Ovary (tissue), 9 donors: ENCODE results near the gene PCBP3. TPM values are rescaled to one million over a fixed set of nuclear protein-coding genes. Genes with fewer than 3 reads are reported as not detected.

Experiments used
- DNase-seq, 5 donors: peaks; one replicate each; pipeline ENCODE4 v3.0.0-alpha.2; 2019 to 2020
- H3K27ac ChIP-seq, 2 donors: fragments of 200-600 bp; one replicate each; pipeline versions ENCODE4 v1.5.1 to v1.8.0; 2019 to 2022
- H3K27me3 ChIP-seq: fragments of 200-600 bp; one replicate; pipeline ENCODE4 v1.8.0; 2022
- H3K36me3 ChIP-seq: fragments of 200-600 bp; sonication (generic); one replicate; pipeline ENCODE4 v1.5.1; 2019
- H3K4me1 ChIP-seq: one replicate; pipeline ENCODE4 v1.8.1; 2013; ENCODE audit warnings: mild to moderate bottlenecking, moderate library complexity; ENCODE audit not compliant: insufficient read depth
- H3K4me3 ChIP-seq: fragments of 200-600 bp; sonication (generic); one replicate; pipeline ENCODE4 v1.5.1; 2017
- H3K9me3 ChIP-seq, 2 donors: fragments of 200-600 bp in 1 of 2; sonication (generic) in 1 of 2; one replicate each; pipeline versions ENCODE4 v1.5.1 to v1.8.1; 2013 to 2019; ENCODE audit warnings: mild to moderate bottlenecking in 1 of 2, moderate library complexity in 1 of 2
- EP300 ChIP-seq: sonication (generic); formaldehyde crosslinking; IDR thresholded peaks from one replicate; pipeline ENCODE4 v1.6.1; 2017; ENCODE audit warnings: antibody characterized with exemption
- POLR2A ChIP-seq: fragments of 450-650 bp; IDR thresholded peaks from one replicate; pipeline ENCODE4 v1.6.1; 2017; ENCODE audit warnings: antibody characterized with exemption, mild to moderate bottlenecking, moderate library complexity
- whole genome bisulfite sequencing, 3 donors: extraction: QIAGEN DNeasy Blood & Tissue Kit in 1 of 3; methylation state at CpG; one replicate each; pipeline versions ENCODE4 v1.1.5 to v1.1.7; 2013 to 2017; 5-methylcytosine and 5-hydroxymethylcytosine counted together
- intact Hi-C, 4 donors: fragments of 100-400 bp; cut with DNase I; formaldehyde crosslinking; loops; one replicate each; pipeline versions ENCODE4 v1.11.0 to v1.15.1; 2022 to 2023
- polyA plus RNA-seq, 2 donors: library from polyadenylated mRNA; stranded (reverse); fragments of 200-250 nt in 1 of 2; fragments of 350-450 nt in 1 of 2; fragmentation: Illumina TruSeq in 1 of 2; extraction: RNeasy Lipid Tissue Mini Kit (QIAGEN cat#74804) in 1 of 2; gene quantifications; one replicate each; pipeline ENCODE4 v1.2.3, GENCODE V29; 2013 to 2014
- total RNA-seq, 7 donors: library from RNA; depleted of rRNA in 2 of 7; stranded (reverse); fragments of >200 nt in 2 of 7; fragmentation: NEBNext Ultra II Directional in 3 of 7; extraction: Animal tissue kit (Norgen Biotek cat#: 25700) in 3 of 7; gene quantifications; one replicate each; pipeline versions ENCODE4 v1.1.0 to v1.2.4, GENCODE V29; 2016 to 2023
- TF ChIP-seq, protein P1 (sequence below), 3 donors: fragments of 450-650 bp in 2 of 3; fragments of 200-600 bp in 1 of 3; IDR thresholded peaks; one replicate each; pipeline versions ENCODE4 v1.5.1 to v1.8.0; 2016 to 2022; ENCODE audit warnings: antibody characterized with exemption in 3 of 3, mild to moderate bottlenecking in 1 of 3
- donor health status: DM: no; HTN: no; CAD: no; lungs with moderate emphysema.
- donor health status: DM: no; HTN: no; CAD: no.
- donor health status: Bipolar disorder and iron deficiency.
- donor health status: DM: yes; HTN: yes; CAD: no.
- donor health status: DM: no; HTN: no; CAD: no.
- donor health status: DM: yes; HTN: yes; CAD: no.

PCBP3 gene
- total and polyA plus RNA-seq, 9 donors: 2.4 to 10.1 (median 5.4) TPM

DNA sequence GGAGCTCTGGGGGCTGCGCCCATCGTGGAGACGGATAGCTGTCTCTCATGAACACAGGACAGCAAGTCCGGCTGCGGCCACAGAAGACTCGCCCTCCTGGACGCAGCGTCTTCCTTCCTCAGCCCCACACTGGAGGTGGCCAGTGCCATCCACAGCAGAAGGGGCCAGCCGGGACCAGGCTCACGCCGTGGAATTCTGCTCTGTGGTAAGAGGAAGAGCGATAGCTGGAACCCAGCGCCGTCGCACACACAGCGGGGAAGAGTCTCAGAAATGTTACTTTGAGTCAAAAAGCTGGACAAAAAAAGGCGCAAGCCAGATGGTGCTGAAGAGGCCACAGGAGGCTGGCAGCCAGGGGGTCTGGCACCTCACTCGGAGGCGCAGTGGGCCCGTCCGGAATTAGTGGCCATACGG lies 224.2 kb downstream of the PCBP3 start:
- no peak for TF ChIP-seq EP300
- TF ChIP-seq POLR2A: no peak
- TF ChIP-seq, protein P1, sequence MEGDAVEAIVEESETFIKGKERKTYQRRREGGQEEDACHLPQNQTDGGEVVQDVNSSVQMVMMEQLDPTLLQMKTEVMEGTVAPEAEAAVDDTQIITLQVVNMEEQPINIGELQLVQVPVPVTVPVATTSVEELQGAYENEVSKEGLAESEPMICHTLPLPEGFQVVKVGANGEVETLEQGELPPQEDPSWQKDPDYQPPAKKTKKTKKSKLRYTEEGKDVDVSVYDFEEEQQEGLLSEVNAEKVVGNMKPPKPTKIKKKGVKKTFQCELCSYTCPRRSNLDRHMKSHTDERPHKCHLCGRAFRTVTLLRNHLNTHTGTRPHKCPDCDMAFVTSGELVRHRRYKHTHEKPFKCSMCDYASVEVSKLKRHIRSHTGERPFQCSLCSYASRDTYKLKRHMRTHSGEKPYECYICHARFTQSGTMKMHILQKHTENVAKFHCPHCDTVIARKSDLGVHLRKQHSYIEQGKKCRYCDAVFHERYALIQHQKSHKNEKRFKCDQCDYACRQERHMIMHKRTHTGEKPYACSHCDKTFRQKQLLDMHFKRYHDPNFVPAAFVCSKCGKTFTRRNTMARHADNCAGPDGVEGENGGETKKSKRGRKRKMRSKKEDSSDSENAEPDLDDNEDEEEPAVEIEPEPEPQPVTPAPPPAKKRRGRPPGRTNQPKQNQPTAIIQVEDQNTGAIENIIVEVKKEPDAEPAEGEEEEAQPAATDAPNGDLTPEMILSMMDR (IDR thresholded peaks at IDR 0.05): no peak
- peak in 1 of 5 donors; percentile 19 for DNase-seq
- intact Hi-C loops: no loop called here
- Histone ChIP-seq H3K4me3 (no peak overlapping the region), H3K9me3 (no peaks in the 10 kb centered on the region), H3K36me3 (no peaks in the 10 kb centered on the region), H3K27ac (no peak overlapping the region), H3K4me1 (no peaks in the 10 kb centered on the region), H3K27me3 (no peaks in the 10 kb centered on the region)
- 88 to 89% (median 89%) methylated on average over 22 of the region's 22 CpGs for WGBS, 3 donors

DNA sequence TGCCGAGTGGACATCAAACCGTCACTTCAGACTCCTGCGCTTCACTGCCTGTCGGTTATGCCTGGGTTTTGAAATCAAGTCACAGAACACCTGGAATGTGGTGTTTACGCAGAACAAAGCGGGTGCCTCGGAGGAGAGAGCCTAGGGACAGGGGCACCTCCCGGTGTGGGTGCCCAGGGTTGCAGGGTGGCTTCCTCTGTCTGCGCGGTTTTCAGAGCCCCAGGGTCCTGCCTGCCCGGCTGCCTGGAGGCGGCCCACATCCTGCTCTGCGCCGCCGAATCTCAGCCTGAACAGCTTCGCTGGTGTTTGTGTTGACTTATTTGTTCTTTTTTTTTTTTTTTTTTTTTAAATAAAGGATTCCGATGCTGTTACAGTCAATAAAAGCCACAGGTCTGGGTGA lies 224.6 kb downstream of the PCBP3 start:
- DNase-seq: peak in 1 of 5 donors; percentile 24
- TF ChIP-seq, protein P1 (IDR thresholded peaks at IDR 0.05): no peak
- TF ChIP-seq POLR2A (no peak), EP300 (no peak)
- Histone ChIP-seq H3K36me3 (no peaks in the 10 kb centered on the region), H3K4me3 (no peak overlapping the region), H3K4me1 (no peaks in the 10 kb centered on the region), H3K27me3 (no peaks in the 10 kb centered on the region), H3K27ac (no peak overlapping the region), H3K9me3 (no peaks in the 10 kb centered on the region)
- intact Hi-C loops: no loop called here
- WGBS, 3 donors: 88 to 93% (median 92%) methylated on average over 17 of the region's 17 CpGs

DNA sequence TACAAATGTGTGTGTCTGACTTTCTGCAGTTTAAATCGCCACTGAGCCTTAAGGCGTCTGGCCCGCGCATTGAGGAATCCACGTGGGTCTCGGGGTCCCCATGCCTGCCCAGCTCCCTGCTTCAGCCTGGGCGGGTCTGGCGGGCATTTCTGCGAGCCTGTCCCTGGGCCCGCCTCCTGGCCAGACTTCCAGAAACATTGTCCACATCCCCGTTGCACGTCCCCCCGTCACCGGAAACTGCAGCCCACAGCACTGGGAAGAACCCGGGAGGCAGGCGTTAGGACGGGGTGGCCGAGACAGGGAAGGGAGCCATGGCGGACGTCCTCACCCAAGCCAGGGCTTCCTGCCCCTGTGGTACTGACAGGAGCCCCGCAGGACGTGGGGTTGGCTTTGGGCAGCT lies 225.0 kb downstream of the PCBP3 start:
- intact Hi-C loops: no loop called here
- TF ChIP-seq EP300: no peak
- no peaks in the 10 kb centered on the region for H3K27me3 ChIP-seq
- 86 to 89% (median 88%) methylated on average over 22 of the region's 22 CpGs for WGBS, 3 donors
- DNase-seq: peak in 1 of 5 donors; percentile 19
- no peaks in the 10 kb centered on the region for H3K4me1 ChIP-seq
- H3K36me3 ChIP-seq: no peaks in the 10 kb centered on the region
- no peaks in the 10 kb centered on the region for H3K9me3 ChIP-seq
- no peak overlapping the region for H3K27ac ChIP-seq
- no peak overlapping the region for H3K4me3 ChIP-seq

DNA sequence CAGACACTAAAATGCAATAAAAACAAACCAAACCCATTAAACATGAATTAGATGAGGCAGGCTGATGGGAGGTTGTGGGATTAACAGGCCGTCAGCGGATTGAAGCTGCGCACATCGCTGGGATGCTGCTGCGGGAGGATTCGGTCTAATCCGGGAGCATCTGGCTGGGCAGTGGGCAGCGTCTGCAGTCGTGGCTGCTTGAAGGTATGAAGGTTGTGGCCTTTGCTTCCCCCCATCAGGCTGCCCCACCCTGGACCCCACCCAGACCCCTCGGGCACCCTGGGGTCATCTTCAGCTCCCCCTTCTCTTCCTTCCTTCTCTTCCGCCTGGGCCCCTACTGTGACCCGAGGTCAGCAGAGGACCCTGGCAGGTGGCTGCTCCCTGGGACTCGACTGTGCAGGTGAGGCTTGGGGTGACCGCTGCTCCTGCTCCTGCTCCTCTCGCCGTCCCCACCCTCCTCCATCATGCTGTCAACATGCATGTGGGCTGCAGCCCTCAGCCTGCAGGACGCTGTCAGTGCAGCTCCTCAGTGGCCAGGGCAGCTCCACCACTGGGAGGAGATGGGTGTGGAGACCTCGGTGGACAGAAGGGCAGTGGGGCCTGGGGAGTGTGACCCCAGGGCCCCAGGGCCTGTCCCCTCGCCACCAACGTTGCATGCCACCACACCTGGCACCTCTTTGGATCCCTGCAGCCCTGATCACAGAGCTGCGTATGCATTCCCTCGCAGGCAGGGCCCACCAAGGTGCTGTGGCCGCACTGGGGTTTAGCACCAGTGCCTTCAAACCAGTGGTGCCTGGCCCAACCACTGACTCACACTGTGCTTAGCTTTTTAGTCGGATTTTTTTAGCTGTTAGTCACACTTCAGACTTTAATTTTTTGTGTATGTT lies 225.8 kb downstream of the PCBP3 start:
- 76 to 86% (median 85%) methylated on average over 24 of the region's 24 CpGs for WGBS, 3 donors
- no peak for TF ChIP-seq POLR2A
- TF ChIP-seq, protein P1 (IDR thresholded peaks at IDR 0.05): no peak
- no peak for TF ChIP-seq EP300
- H3K27ac ChIP-seq: no peak overlapping the region
- intact Hi-C loops: no loop called here
- H3K36me3 ChIP-seq: no peaks in the 10 kb centered on the region
- H3K4me1 ChIP-seq: no peaks in the 10 kb centered on the region
- H3K27me3 ChIP-seq: no peaks in the 10 kb centered on the region
- no peaks in the 10 kb centered on the region for H3K9me3 ChIP-seq
- H3K4me3 ChIP-seq: no peak overlapping the region
- no peak for DNase-seq

DNA sequence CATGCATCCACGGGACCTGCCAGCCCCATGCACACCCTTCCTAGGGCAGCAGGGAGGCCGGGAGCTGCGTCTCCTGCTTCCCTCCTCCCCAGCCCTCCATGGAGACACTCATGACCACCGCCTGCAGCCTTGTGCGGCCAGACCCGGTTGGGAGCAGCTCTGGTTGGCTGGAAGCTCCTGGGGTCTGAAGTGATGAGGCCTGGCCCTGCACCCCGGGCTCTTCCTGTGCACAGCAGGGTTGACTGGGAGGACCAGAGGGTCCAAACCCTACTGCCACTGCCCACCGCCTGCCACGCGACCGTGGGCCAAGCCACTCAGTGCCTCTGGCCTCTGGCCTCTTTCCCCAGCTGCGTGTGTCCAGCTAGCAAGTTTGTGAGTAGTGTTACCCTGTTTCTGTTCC lies 226.9 kb downstream of the PCBP3 start:
- Histone ChIP-seq H3K36me3 (no peaks in the 10 kb centered on the region), H3K9me3 (no peaks in the 10 kb centered on the region), H3K4me3 (no peak overlapping the region), H3K27me3 (no peaks in the 10 kb centered on the region), H3K27ac (no peak overlapping the region), H3K4me1 (no peaks in the 10 kb centered on the region)
- TF ChIP-seq EP300: no peak
- TF ChIP-seq POLR2A: no peak
- TF ChIP-seq, protein P1 (IDR thresholded peaks at IDR 0.05): no peak
- peak in 1 of 5 donors; percentile 21 for DNase-seq
- WGBS, 3 donors: 83 to 86% (median 83%) methylated on average over 12 of the region's 12 CpGs
- intact Hi-C loops: no loop called here
